Measurements from ENCODE around the gene APOO.

Gene APOO

GRCh38 chrX:23907498-23908218, at the start of gene APOO, which contains the start of gene CXorf58:
TSS of gene APOO (minus strand) at chrX:23907938. CDS start at chrX:23907702, 236 bp downstream.
TSS of gene CXorf58 (plus strand) at chrX:23908006. CDS start at chrX:23910303, 2,297 bp downstream.
- DNase-seq: peak; percentile 72

GRCh38 chrX:23954396-23954795, 46.7 kb upstream of the APOO start:
- no peak for DNase-seq

GRCh38 chrX:23953908-23954269, 46.2 kb upstream of the APOO start:
- DNase-seq: no peak

- DNase-seq: no peak
Observed at GRCh38 chrX:23952984-23953907, 45.5 kb upstream of the APOO start.

- no peak for DNase-seq
Observed at GRCh38 chrX:23952391-23952790, 44.7 kb upstream of the APOO start.

- DNase-seq: no peak
Observed at GRCh38 chrX:23945206-23945605, 37.5 kb upstream of the APOO start.

GRCh38 chrX:23944234-23944633, 36.5 kb upstream of the APOO start:
- DNase-seq: no peak

- no peak for DNase-seq
Observed at GRCh38 chrX:23939203-23939602, 31.5 kb upstream of the APOO start.

GRCh38 chrX:23938690-23939089, 31.0 kb upstream of the APOO start:
- no peak for DNase-seq

GRCh38 chrX:23937100-23937499, 29.4 kb upstream of the APOO start:
- no peak for DNase-seq

GRCh38 chrX:23936180-23936579, 28.4 kb upstream of the APOO start:
- DNase-seq: no peak

GRCh38 chrX:23935106-23935505, 27.4 kb upstream of the APOO start:
- DNase-seq: no peak

GRCh38 chrX:23932046-23932445, 24.3 kb upstream of the APOO start:
- no peak for DNase-seq

- DNase-seq: no peak
Observed at GRCh38 chrX:23930894-23931604, 23.3 kb upstream of the APOO start.

GRCh38 chrX:23926015-23926414, 18.3 kb upstream of the APOO start:
- no peak for DNase-seq

GRCh38 chrX:23919706-23920320, 12.1 kb upstream of the APOO start:
- no peak for DNase-seq

- DNase-seq: no peak
Observed at GRCh38 chrX:23919148-23919547, 11.4 kb upstream of the APOO start.

GRCh38 chrX:23911126-23911835, 3.5 kb upstream of the APOO start:
- no peak for DNase-seq

GRCh38 chrX:23908219-23909004, 674 bp upstream of the APOO start:
- no peak for DNase-seq

- DNase-seq: no peak
Observed at GRCh38 chrX:23907111-23907497, 634 bp downstream of the APOO start.

GRCh38 chrX:23904096-23904495, 3.6 kb downstream of the APOO start:
- DNase-seq: no peak

Measured in 8988T (cell line).